Osteoblast (primary cell): Measurements from ENCODE around the gene TNS3. TPM values are rescaled to one million over a fixed set of nuclear protein-coding genes. Genes with fewer than 3 reads are reported as not detected.

Source experiments
- DNase-seq: peaks from one replicate; pipeline ENCODE4 v3.0.0; 2011; ENCODE audit warnings: low spot score, mixed read lengths; ENCODE audit not compliant: insufficient read length; ENCODE audit errors: missing footprints
- H2AFZ ChIP-seq: 2 replicates; pipeline ENCODE4 v1.6.0; 2011; ENCODE audit warnings: mild to moderate bottlenecking, low read length
- H3K27ac ChIP-seq: 2 replicates; pipeline ENCODE4 v1.5.1; 2011; ENCODE audit warnings: mild to moderate bottlenecking, low read depth, low read length, moderate library complexity
- H3K27me3 ChIP-seq: 2 replicates; pipeline ENCODE4 v1.6.0; 2012; ENCODE audit warnings: mild to moderate bottlenecking, control low read depth, inconsistent platforms, low read length, moderate library complexity; ENCODE audit not compliant: insufficient read depth
- H3K36me3 ChIP-seq: 2 replicates; pipeline ENCODE4 v1.5.1; 2011; ENCODE audit warnings: mild to moderate bottlenecking, low read length, control low read depth, moderate library complexity; ENCODE audit not compliant: insufficient read depth
- H3K4me1 ChIP-seq: 2 replicates; pipeline ENCODE4 v1.5.1; 2011; ENCODE audit warnings: mild to moderate bottlenecking, low read length, control low read depth, moderate library complexity; ENCODE audit not compliant: insufficient read depth
- H3K4me2 ChIP-seq: 2 replicates; pipeline ENCODE4 v1.6.0; 2011; ENCODE audit warnings: mild to moderate bottlenecking, low read length; ENCODE audit not compliant: insufficient read depth
- H3K4me3 ChIP-seq: fragments of 200-600 bp; sonication (generic); 3 replicates; pipeline ENCODE4 v1.5.1; 2012; ENCODE audit warnings: mild to moderate bottlenecking, low read length, inconsistent platforms; ENCODE audit not compliant: insufficient read depth
- H3K79me2 ChIP-seq: 2 replicates; pipeline ENCODE4 v1.6.0; 2012; ENCODE audit warnings: mild to moderate bottlenecking, low read length, control low read depth, inconsistent platforms; ENCODE audit not compliant: insufficient read depth
- H3K9me3 ChIP-seq: 2 replicates; pipeline ENCODE4 v1.5.1; 2011; ENCODE audit warnings: low read depth, low read length, control low read depth
- H4K20me1 ChIP-seq: 2 replicates; pipeline ENCODE4 v1.6.0; 2012; ENCODE audit warnings: mild to moderate bottlenecking, low read length, control low read depth; ENCODE audit not compliant: insufficient read depth
- CTCF ChIP-seq: IDR thresholded peaks from 2 replicates; pipeline ENCODE4 v1.5.1; 2011; ENCODE audit warnings: mild to moderate bottlenecking, low read depth, low read length, moderate library complexity; ENCODE audit errors: extremely low read depth
- total RNA-seq: library from RNA; depleted of rRNA; stranded (reverse); fragments of >200 nt; gene quantifications from 2 replicates; pipeline ENCODE4 v1.2.3, GENCODE V29; 2012

Gene TNS3
- total RNA-seq, 1 donor = 67.3 TPM

DNA sequence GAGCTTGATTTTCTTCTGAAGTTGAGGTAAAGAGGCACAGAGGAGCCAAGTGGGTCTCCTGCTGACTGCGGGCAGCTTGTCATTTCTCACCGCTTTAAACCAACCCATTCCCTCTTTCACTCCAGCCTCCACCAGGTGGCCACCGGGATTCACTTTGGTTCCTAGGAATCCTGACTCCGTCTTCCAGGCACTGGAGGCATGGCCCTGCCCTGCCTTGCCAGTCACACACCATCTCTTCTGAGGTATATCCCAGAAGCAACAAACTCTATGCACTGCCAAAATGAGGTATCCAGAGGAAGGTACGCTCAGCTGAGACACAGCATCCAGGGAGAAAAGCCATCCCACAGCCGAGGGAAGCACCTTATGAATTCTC is 280.8 kb downstream of the TNS3 start:
- Histone ChIP-seq H3K4me1 (no peaks in the 10 kb centered on the region), H4K20me1 (peaks cover 27% of the 10 kb centered on the region), H3K4me2 (no peak overlapping the region), H3K27me3 (no peaks in the 10 kb centered on the region), H3K9me3 (no peaks in the 10 kb centered on the region), H3K36me3 (peaks cover 59% of the 10 kb centered on the region), H3K4me3 (no peak overlapping the region), H3K27ac (no peak overlapping the region), H3K79me2 (no peaks in the 10 kb centered on the region), H2AFZ (no peak overlapping the region)
- no peak for DNase-seq
- no peak for TF ChIP-seq CTCF

DNA sequence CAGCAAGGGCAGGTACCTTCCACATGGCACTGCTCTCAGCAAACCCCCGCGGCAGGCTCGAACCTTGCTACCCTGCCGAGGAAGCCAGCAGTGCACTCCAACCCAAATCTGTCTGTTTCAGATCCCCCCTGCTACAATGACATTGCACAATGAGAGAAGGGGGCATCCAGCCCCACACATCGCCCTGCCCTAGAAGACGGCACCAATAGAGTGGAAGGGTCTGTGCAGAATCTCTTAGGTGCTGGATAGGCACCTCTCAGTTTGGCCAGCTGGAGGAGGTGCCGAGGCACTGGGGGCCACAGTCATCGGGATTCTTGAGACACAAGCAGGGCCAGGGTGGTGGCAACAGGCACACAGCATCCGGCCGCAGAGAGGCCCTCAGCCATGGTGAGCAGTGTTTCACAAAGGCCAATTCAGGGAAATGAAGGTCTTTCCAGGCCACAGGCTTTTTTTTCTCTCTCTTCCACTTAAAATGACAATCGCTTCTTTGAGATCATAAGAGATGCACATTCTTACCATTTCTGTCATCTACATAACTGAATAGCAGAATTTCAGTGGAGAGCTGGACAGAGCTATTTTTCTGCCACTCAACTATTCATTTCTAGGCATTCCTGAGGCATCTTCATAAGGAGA is 281.3 kb downstream of the TNS3 start:
- H3K9me3 ChIP-seq = no peaks in the 10 kb centered on the region
- H3K4me2 ChIP-seq = no peak overlapping the region
- H3K27ac ChIP-seq = no peak overlapping the region
- H3K4me1 ChIP-seq = no peaks in the 10 kb centered on the region
- H4K20me1 ChIP-seq = peaks cover 27% of the 10 kb centered on the region
- H3K4me3 ChIP-seq = no peak overlapping the region
- no peak for TF ChIP-seq CTCF
- no peaks in the 10 kb centered on the region for H3K79me2 ChIP-seq
- DNase-seq = no peak
- H3K36me3 ChIP-seq = peaks cover 64% of the 10 kb centered on the region
- H3K27me3 ChIP-seq = no peaks in the 10 kb centered on the region
- no peak overlapping the region for H2AFZ ChIP-seq

DNA sequence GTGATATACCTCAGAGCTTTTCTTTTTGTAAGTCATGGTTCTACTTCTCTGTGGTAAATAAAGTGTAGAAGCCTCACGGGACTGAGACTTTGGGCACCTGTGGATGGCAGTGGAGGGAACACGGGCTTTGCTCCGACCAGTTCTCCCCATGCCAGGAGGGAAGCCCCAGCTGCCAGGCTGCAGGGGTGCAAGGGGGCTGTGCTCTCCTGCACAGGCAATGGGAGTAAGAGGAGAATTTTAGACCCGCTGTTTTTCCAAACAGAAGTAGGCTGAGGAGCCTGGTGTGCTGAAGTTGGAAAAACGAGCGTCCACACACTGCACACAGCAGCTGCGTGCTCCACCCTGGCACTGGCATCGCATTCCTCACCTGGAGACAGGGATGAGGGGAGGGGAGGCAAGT is 282.4 kb downstream of the TNS3 start:
- H4K20me1 ChIP-seq = peaks cover 19% of the 10 kb centered on the region

GRCh38 chr7:47298636-47299035 is 283.3 kb downstream of the TNS3 start:
- Histone ChIP-seq H3K4me1 (peaks cover 13% of the 10 kb centered on the region), H3K4me3 (no peak overlapping the region), H3K79me2 (no peaks in the 10 kb centered on the region), H3K9me3 (no peaks in the 10 kb centered on the region), H3K36me3 (peaks cover 69% of the 10 kb centered on the region), H3K27ac (no peak overlapping the region), H3K4me2 (no peak overlapping the region), H3K27me3 (no peaks in the 10 kb centered on the region), H4K20me1 (peaks cover 15% of the 10 kb centered on the region), H2AFZ (no peak overlapping the region)
- no peak for DNase-seq
- TF ChIP-seq CTCF = no peak

More for the DNA sequence above, 282.4 kb downstream of the TNS3 start:
- Histone ChIP-seq H3K27ac (no peak overlapping the region), H3K4me2 (no peak overlapping the region), H3K36me3 (peaks cover 66% of the 10 kb centered on the region), H3K79me2 (no peaks in the 10 kb centered on the region), H3K4me3 (no peak overlapping the region), H3K27me3 (no peaks in the 10 kb centered on the region), H3K9me3 (no peaks in the 10 kb centered on the region), H2AFZ (no peak overlapping the region), H3K4me1 (peaks cover 4% of the 10 kb centered on the region)
- no peak for DNase-seq
- TF ChIP-seq CTCF = no peak
